ENCODE data around the gene STAT1.

DNA sequence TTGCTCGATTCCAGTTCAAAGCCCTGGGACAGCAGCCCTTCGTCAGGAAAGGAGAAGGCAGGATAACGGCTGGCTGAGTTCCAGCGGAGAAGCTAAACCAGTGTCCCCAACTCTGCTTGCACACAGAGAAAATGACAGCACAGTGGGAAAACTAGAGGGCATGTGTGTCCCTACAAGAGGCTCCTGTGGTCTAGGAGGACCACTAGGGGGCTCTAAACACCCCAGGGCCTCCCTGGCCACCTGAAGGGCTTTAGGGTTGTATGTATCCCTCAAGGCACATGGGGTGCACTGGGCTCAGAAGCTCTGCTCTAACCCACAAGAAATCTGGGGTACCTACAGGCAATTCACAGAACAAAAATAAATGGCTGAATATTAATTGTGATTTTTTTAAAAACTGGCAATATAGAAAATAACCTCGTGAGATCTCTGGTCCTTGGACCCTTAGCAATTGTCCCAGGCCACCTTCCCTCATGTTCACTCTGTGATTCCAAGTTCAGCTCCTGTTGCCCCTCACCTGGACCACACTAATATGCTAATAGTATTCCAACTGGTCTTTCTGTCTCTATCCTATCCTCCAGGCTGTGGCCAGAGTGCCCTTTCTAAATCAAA, 17.5 kb downstream of the STAT1 start:
- TF ChIP-seq, protein P1, sequence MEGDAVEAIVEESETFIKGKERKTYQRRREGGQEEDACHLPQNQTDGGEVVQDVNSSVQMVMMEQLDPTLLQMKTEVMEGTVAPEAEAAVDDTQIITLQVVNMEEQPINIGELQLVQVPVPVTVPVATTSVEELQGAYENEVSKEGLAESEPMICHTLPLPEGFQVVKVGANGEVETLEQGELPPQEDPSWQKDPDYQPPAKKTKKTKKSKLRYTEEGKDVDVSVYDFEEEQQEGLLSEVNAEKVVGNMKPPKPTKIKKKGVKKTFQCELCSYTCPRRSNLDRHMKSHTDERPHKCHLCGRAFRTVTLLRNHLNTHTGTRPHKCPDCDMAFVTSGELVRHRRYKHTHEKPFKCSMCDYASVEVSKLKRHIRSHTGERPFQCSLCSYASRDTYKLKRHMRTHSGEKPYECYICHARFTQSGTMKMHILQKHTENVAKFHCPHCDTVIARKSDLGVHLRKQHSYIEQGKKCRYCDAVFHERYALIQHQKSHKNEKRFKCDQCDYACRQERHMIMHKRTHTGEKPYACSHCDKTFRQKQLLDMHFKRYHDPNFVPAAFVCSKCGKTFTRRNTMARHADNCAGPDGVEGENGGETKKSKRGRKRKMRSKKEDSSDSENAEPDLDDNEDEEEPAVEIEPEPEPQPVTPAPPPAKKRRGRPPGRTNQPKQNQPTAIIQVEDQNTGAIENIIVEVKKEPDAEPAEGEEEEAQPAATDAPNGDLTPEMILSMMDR (optimal IDR thresholded peaks at IDR 0.05 in 1 of 3, IDR thresholded peaks at IDR 0.05 in 1 of 3, conservative IDR thresholded peaks at IDR 0.05 in 1 of 3; ENCODE audit: extremely low read depth in 1 of 3, insufficient read depth in 2 of 3, low read length in 3 of 3) = peak; percentile 47 to 64 (median 59)
- no peak for TF ChIP-seq EZH2 (IDR thresholded peaks at IDR 0.05; ENCODE audit: low read length)

Measured in keratinocyte (primary cell).